Measurements from ENCODE around the gene MMP7. TPM values are rescaled to one million over a fixed set of nuclear protein-coding genes. Genes with fewer than 3 reads are reported as not detected.

Gene MMP7
- total RNA-seq, 1 experiment from 2014 or later, result not detected

GRCh38 chr11:102476812-102477211, 53.7 kb downstream of the MMP7 start:
- TF ChIP-seq CTCF (IDR thresholded peaks at IDR 0.05; ENCODE audit: insufficient read depth in 1 of 2, low read depth in 1 of 2, low read length in 1 of 2, severe bottlenecking in 1 of 2, unreplicated experiment in 1 of 2), result no peak

GRCh38 chr11:102476069-102476468, 54.5 kb downstream of the MMP7 start:
- CTCF ChIA-PET, result interaction anchor here (0.8 kb wide), 1 partner anchor 85 kb away, joined by 4 read pairs; no protein-coding TSS in a partner anchor
- H3K4me1 ChIP-seq, result peaks cover 20% of the 10 kb centered on the region
- TF ChIP-seq CTCF (IDR thresholded peaks at IDR 0.05; ENCODE audit: insufficient read depth in 1 of 2, low read depth in 1 of 2, low read length in 1 of 2, severe bottlenecking in 1 of 2, unreplicated experiment in 1 of 2), result no peak
- no peaks in the 10 kb centered on the region for H3K36me3 Mint-ChIP-seq (ENCODE audit: insufficient read depth, unreplicated experiment)
- no peaks in the 10 kb centered on the region for H3K27me3 Mint-ChIP-seq (ENCODE audit: insufficient read depth, unreplicated experiment)
- H3K4me3 ChIP-seq (ENCODE audit: low read depth, low read length), result no peak overlapping the region
- H3K4me1 Mint-ChIP-seq (ENCODE audit: low read depth, unreplicated experiment), result peaks cover 12% of the 10 kb centered on the region
- no TSS peak for BruUV-seq (replicated peaks)
- peaks cover 10% of the 10 kb centered on the region for H3K9me3 Mint-ChIP-seq (ENCODE audit: unreplicated experiment)
- no peaks in the 10 kb centered on the region for H3K36me3 ChIP-seq (ENCODE audit: control insufficient read depth, insufficient read depth, low read length)
- intact Hi-C loops (cut with micrococcal nuclease; ENCODE audit: unreplicated experiment), result no loop called here
- H3K27ac Mint-ChIP-seq (ENCODE audit: unreplicated experiment), result no peak overlapping the region
- H3K27me3 ChIP-seq (replicated peaks; ENCODE audit: control insufficient read depth, insufficient read depth, low read length), result no peaks in the 10 kb centered on the region
- no peak for DNase-seq
- POLR2A ChIA-PET, result no interaction called here
- no peaks in the 10 kb centered on the region for H3K9me3 ChIP-seq
- no peak overlapping the region for H3K4me3 Mint-ChIP-seq (ENCODE audit: unreplicated experiment)

More at GRCh38 chr11:102476812-102477211, 53.7 kb downstream of the MMP7 start:
- ChIA-PET POLR2A (no interaction called here), CTCF (interaction anchor here (0.8 kb wide), 1 partner anchor 86 kb away, joined by 4 read pairs; no protein-coding TSS in a partner anchor)
- no TSS peak for BruUV-seq (replicated peaks)
- no peaks in the 10 kb centered on the region for H3K36me3 ChIP-seq (ENCODE audit: control insufficient read depth, insufficient read depth, low read length)
- Mint-ChIP-seq H3K4me1 (ENCODE audit: low read depth, unreplicated experiment) (peaks cover 10% of the 10 kb centered on the region), H3K27me3 (ENCODE audit: insufficient read depth, unreplicated experiment) (no peaks in the 10 kb centered on the region), H3K27ac (ENCODE audit: unreplicated experiment) (peak overlapping the region; percentile 3), H3K4me3 (ENCODE audit: unreplicated experiment) (no peak overlapping the region), H3K36me3 (ENCODE audit: insufficient read depth, unreplicated experiment) (no peaks in the 10 kb centered on the region), H3K9me3 (ENCODE audit: unreplicated experiment) (peaks cover 10% of the 10 kb centered on the region)
- no peak overlapping the region for H3K4me3 ChIP-seq (ENCODE audit: low read depth, low read length)
- DNase-seq, result no peak
- H3K9me3 ChIP-seq, result no peaks in the 10 kb centered on the region
- no peaks in the 10 kb centered on the region for H3K27me3 ChIP-seq (replicated peaks; ENCODE audit: control insufficient read depth, insufficient read depth, low read length)
- peaks cover 20% of the 10 kb centered on the region for H3K4me1 ChIP-seq
- intact Hi-C loops (cut with micrococcal nuclease; ENCODE audit: unreplicated experiment), result no loop called here

- Mint-ChIP-seq H3K9me3 (ENCODE audit: unreplicated experiment) (peaks cover 10% of the 10 kb centered on the region), H3K36me3 (ENCODE audit: insufficient read depth, unreplicated experiment) (no peaks in the 10 kb centered on the region), H3K4me3 (ENCODE audit: unreplicated experiment) (no peak overlapping the region), H3K27me3 (ENCODE audit: insufficient read depth, unreplicated experiment) (no peaks in the 10 kb centered on the region), H3K27ac (ENCODE audit: unreplicated experiment) (no peak overlapping the region), H3K4me1 (ENCODE audit: low read depth, unreplicated experiment) (peaks cover 21% of the 10 kb centered on the region)
- DNase-seq, result no peak
- H3K36me3 ChIP-seq (ENCODE audit: control insufficient read depth, insufficient read depth, low read length), result no peaks in the 10 kb centered on the region
- H3K9me3 ChIP-seq, result no peaks in the 10 kb centered on the region
- intact Hi-C loops (cut with micrococcal nuclease; ENCODE audit: unreplicated experiment), result no loop called here
- no TSS peak for BruUV-seq (replicated peaks)
- H3K4me3 ChIP-seq (ENCODE audit: low read depth, low read length), result no peak overlapping the region
- H3K27me3 ChIP-seq (replicated peaks; ENCODE audit: control insufficient read depth, insufficient read depth, low read length), result no peaks in the 10 kb centered on the region
- POLR2A ChIA-PET, result no interaction called here
- no peak for TF ChIP-seq CTCF (IDR thresholded peaks at IDR 0.05; ENCODE audit: insufficient read depth in 1 of 2, low read depth in 1 of 2, low read length in 1 of 2, severe bottlenecking in 1 of 2, unreplicated experiment in 1 of 2)
- CTCF ChIA-PET, result no interaction called here
- H3K4me1 ChIP-seq, result peaks cover 21% of the 10 kb centered on the region
These were observed 57.0 kb downstream of the MMP7 start for GRCh38 chr11:102473543-102473942.

Measured in Caco-2 (cell line).